ENCODE results near the gene PCNX2. TPM values are rescaled to one million over a fixed set of nuclear protein-coding genes. Genes with fewer than 3 reads are reported as not detected.
"Not testable (repeated sequence)": the region's sequence is repeated elsewhere in the genome, so short reads cannot be mapped to it uniquely, and the experiment has no call there.

Gene PCNX2
- total RNA-seq, 1 experiment from 2014 or later, result 18.6 TPM

DNA sequence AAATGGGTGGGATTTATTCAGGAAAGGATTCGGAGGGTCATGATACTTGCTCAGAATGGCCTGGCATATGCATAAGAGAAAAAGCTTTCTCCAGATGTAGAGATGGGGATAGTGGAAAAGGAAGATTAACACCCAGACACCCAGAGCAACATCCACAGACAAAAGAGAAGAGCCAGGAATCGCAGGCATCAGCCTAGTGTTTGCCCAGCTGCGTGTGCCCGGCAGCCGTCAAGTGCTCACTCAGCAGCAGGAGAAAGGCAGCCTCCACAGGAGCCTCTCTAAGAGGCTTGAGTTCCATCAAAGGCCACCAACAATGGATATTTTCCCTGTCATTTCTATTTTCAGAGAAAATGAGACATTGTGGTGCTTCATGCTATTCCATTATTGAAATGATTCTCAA lies 290.4 kb downstream of the PCNX2 start:
- Histone ChIP-seq H3K79me2 (ENCODE audit: low read depth) (no peaks in the 10 kb centered on the region), H2AFZ (no peak overlapping the region), H3K4me3 (no peak overlapping the region), H3K4me1 (replicated peaks; ENCODE audit: insufficient read depth) (no peaks in the 10 kb centered on the region), H3K4me2 (no peak overlapping the region), H3K9me2 (ENCODE audit: insufficient read depth) (no peaks in the 10 kb centered on the region), H3K9me3 (ENCODE audit: insufficient read depth, low read depth) (no peaks in the 10 kb centered on the region), H4K20me1 (ENCODE audit: insufficient read depth) (no peaks in the 10 kb centered on the region), H3F3A (ENCODE audit: insufficient read depth, low read depth) (no peaks in the 10 kb centered on the region), H3K27me3 (ENCODE audit: insufficient read depth, low read depth) (no peaks in the 10 kb centered on the region), H3K27ac (no peak overlapping the region), H3K36me3 (ENCODE audit: low read depth) (no peaks in the 10 kb centered on the region)
- POLR2A ChIA-PET (ENCODE audit: unreplicated experiment), result no interaction called here
- TF ChIP-seq, protein P1, sequence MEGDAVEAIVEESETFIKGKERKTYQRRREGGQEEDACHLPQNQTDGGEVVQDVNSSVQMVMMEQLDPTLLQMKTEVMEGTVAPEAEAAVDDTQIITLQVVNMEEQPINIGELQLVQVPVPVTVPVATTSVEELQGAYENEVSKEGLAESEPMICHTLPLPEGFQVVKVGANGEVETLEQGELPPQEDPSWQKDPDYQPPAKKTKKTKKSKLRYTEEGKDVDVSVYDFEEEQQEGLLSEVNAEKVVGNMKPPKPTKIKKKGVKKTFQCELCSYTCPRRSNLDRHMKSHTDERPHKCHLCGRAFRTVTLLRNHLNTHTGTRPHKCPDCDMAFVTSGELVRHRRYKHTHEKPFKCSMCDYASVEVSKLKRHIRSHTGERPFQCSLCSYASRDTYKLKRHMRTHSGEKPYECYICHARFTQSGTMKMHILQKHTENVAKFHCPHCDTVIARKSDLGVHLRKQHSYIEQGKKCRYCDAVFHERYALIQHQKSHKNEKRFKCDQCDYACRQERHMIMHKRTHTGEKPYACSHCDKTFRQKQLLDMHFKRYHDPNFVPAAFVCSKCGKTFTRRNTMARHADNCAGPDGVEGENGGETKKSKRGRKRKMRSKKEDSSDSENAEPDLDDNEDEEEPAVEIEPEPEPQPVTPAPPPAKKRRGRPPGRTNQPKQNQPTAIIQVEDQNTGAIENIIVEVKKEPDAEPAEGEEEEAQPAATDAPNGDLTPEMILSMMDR (conservative IDR thresholded peaks at IDR 0.05), result no peak
- TF ChIP-seq EZH2 (IDR thresholded peaks at IDR 0.05; ENCODE audit: low read depth), result no peak
- no TSS peak for BruUV-seq (replicated peaks)
- CTCF ChIA-PET, result no interaction called here
- intact Hi-C loops (cut with micrococcal nuclease; ENCODE audit: unreplicated experiment), result no loop called here
- DNase-seq, result no peak

- no peaks in the 10 kb centered on the region for H3K36me3 ChIP-seq (ENCODE audit: low read depth)
- no peak overlapping the region for H3K4me3 ChIP-seq
- intact Hi-C loops (cut with micrococcal nuclease; ENCODE audit: unreplicated experiment), result no loop called here
- H3F3A ChIP-seq (ENCODE audit: insufficient read depth, low read depth), result no peaks in the 10 kb centered on the region
- TF ChIP-seq, protein P1 (conservative IDR thresholded peaks at IDR 0.05), result no peak
- TF ChIP-seq EZH2 (IDR thresholded peaks at IDR 0.05; ENCODE audit: low read depth), result no peak
- no peaks in the 10 kb centered on the region for H3K4me1 ChIP-seq (replicated peaks; ENCODE audit: insufficient read depth)
- no peaks in the 10 kb centered on the region for H3K9me2 ChIP-seq (ENCODE audit: insufficient read depth)
- no peaks in the 10 kb centered on the region for H3K9me3 ChIP-seq (ENCODE audit: insufficient read depth, low read depth)
- H4K20me1 ChIP-seq (ENCODE audit: insufficient read depth), result no peaks in the 10 kb centered on the region
- H3K79me2 ChIP-seq (ENCODE audit: low read depth), result no peaks in the 10 kb centered on the region
- no peak for DNase-seq
- no peak overlapping the region for H3K27ac ChIP-seq
- ChIA-PET POLR2A (ENCODE audit: unreplicated experiment) (no interaction called here), CTCF (no interaction called here)
- no TSS peak for BruUV-seq (replicated peaks)
- no peak overlapping the region for H3K4me2 ChIP-seq
- no peaks in the 10 kb centered on the region for H3K27me3 ChIP-seq (ENCODE audit: insufficient read depth, low read depth)
- no peak overlapping the region for H2AFZ ChIP-seq
Observed at GRCh38 chr1:233004451-233004850, 291.1 kb downstream of the PCNX2 start.

GRCh38 chr1:233003638-233004037 lies 291.9 kb downstream of the PCNX2 start:
- H2AFZ ChIP-seq; H3K4me1 ChIP-seq (replicated peaks; ENCODE audit: insufficient read depth); H3K4me3 ChIP-seq; H3K9me3 ChIP-seq (ENCODE audit: insufficient read depth, low read depth); H3K4me2 ChIP-seq; CTCF ChIA-PET; H3K27me3 ChIP-seq (ENCODE audit: insufficient read depth, low read depth); BruUV-seq (replicated peaks); H3K9me2 ChIP-seq (ENCODE audit: insufficient read depth); H3K36me3 ChIP-seq (ENCODE audit: low read depth); DNase-seq; H4K20me1 ChIP-seq (ENCODE audit: insufficient read depth); H3K27ac ChIP-seq; POLR2A ChIA-PET (ENCODE audit: unreplicated experiment); H3K79me2 ChIP-seq (ENCODE audit: low read depth); intact Hi-C loops (cut with micrococcal nuclease; ENCODE audit: unreplicated experiment); H3F3A ChIP-seq (ENCODE audit: insufficient read depth, low read depth): not testable (repeated sequence)

- H3K79me2 ChIP-seq (ENCODE audit: low read depth), result no peaks in the 10 kb centered on the region
- ChIA-PET CTCF (no interaction called here), POLR2A (ENCODE audit: unreplicated experiment) (no interaction called here)
- no peak overlapping the region for H3K4me3 ChIP-seq
- H4K20me1 ChIP-seq (ENCODE audit: insufficient read depth), result no peaks in the 10 kb centered on the region
- no peaks in the 10 kb centered on the region for H3F3A ChIP-seq (ENCODE audit: insufficient read depth, low read depth)
- no TSS peak for BruUV-seq (replicated peaks)
- intact Hi-C loops (cut with micrococcal nuclease; ENCODE audit: unreplicated experiment), result no loop called here
- H3K9me2 ChIP-seq (ENCODE audit: insufficient read depth), result no peaks in the 10 kb centered on the region
- no peak overlapping the region for H3K4me2 ChIP-seq
- H3K27ac ChIP-seq, result no peak overlapping the region
- no peaks in the 10 kb centered on the region for H3K9me3 ChIP-seq (ENCODE audit: insufficient read depth, low read depth)
- no peaks in the 10 kb centered on the region for H3K27me3 ChIP-seq (ENCODE audit: insufficient read depth, low read depth)
- DNase-seq, result no peak
- H2AFZ ChIP-seq, result no peak overlapping the region
- TF ChIP-seq EZH2 (IDR thresholded peaks at IDR 0.05; ENCODE audit: low read depth), result no peak
- TF ChIP-seq, protein P1 (conservative IDR thresholded peaks at IDR 0.05), result no peak
- H3K36me3 ChIP-seq (ENCODE audit: low read depth), result no peaks in the 10 kb centered on the region
- no peaks in the 10 kb centered on the region for H3K4me1 ChIP-seq (replicated peaks; ENCODE audit: insufficient read depth)
Observed at GRCh38 chr1:232999956-233000625, 295.4 kb downstream of the PCNX2 start.

Data from PC-9 (cell line).